Esophagus muscularis mucosa (tissue), 3 donors: ENCODE results near the gene ERBB4.

Experiments used
- CTCF ChIP-seq, 3 experiments: fragments of 200-600 bp in 2 of 3; fragments of 450-650 bp in 1 of 3; sonication (generic) in 2 of 3; IDR thresholded peaks; one replicate each; pipeline ENCODE4 v1.5.1; 2017 to 2019; ENCODE audit warnings: antibody characterized with exemption in 3 of 3, mild to moderate bottlenecking in 2 of 3, moderate library complexity in 1 of 3
- POLR2A ChIP-seq: fragments of 450-650 bp; IDR thresholded peaks from one replicate; pipeline ENCODE4 v1.6.1; 2017; ENCODE audit warnings: antibody characterized with exemption, moderate library complexity, mild to moderate bottlenecking, low read depth

- TF ChIP-seq CTCF (IDR thresholded peaks at IDR 0.05) (no peak), POLR2A (no peak)
Observed at GRCh38 chr2:211457325-211457724, 1081.3 kb downstream of the ERBB4 start.
